ENCODE results near the gene NEAT1.
A peak's percentile ranks its signal among the peaks of the same experiment; 100 is the strongest.

The NEAT1 gene

DNA sequence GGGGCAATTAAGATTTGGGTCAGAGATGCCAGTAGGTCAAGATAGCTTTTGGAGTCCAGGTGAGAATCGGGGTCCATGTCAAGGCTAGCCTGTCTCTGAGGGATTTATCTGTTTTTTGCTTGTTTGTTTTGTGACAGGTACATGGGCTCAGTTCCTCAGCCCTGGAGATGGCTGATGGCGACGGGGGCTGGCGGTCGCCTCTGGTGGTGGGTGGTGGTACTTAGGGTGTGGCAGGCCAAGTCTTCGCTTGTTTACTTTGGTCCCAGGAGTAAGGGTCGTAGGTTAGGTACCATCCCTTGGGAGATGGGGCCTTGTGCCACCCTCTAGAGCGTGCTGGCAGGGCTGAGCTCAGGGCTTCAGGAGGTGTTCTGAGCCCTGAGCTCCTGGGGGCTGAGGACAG is 44.8 kb upstream of the NEAT1 start:
- no peak overlapping the region for H3K4me3 ChIP-seq (ENCODE audit: low read depth, low read length)
- TF ChIP-seq CTCF (IDR thresholded peaks at IDR 0.05; ENCODE audit: low read depth, low read length) (no peak), POLR2A (IDR thresholded peaks at IDR 0.05; ENCODE audit: extremely low read depth, insufficient read length) (no peak), MYC (IDR thresholded peaks at IDR 0.05; ENCODE audit: low read depth, low read length) (no peak), MAX (IDR thresholded peaks at IDR 0.05; ENCODE audit: low read depth, low read length) (no peak)
- DNase-seq (ENCODE audit: low read depth), result no peak

DNA sequence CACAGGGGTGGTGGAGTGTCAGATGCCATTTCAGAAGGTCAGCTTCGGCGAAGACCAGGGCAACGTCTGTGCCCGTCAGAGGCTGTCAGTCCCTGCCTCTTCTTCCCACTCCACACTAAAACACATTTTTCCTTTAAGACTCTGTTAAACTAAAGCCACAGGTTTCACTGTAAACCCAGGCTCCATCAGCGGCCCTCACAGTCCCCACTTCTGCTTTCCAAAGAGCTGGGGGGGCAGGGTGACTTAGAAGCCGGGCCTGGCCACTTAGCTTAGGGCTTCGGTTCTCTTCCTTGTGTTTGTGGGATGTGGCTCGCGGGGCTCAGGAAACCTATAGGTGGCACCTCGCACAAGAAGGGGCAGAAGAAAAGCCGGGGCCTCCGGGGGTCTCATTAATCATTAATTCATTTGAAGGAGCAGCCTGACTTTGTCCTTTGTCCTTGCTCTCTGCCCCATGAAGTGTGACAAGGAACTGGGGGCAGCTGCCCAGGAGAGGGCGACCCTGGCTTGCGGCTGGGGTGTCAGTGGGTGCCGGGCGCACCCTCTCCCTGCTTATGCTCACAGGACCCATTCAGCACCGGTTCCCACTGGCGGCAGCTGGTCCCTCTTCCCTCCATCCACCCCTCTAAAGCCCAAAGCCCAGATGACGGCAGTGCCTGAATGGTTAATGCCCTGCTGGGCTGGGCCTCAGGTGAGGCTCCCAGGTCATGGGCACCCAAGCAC is 44.2 kb upstream of the NEAT1 start:
- TF ChIP-seq CTCF (IDR thresholded peaks at IDR 0.05; ENCODE audit: low read depth, low read length) (peak; percentile 30), MAX (IDR thresholded peaks at IDR 0.05; ENCODE audit: low read depth, low read length) (0 out of 2 replicates have a peak, but pooled peaks have one; percentile 6), MYC (IDR thresholded peaks at IDR 0.05; ENCODE audit: low read depth, low read length) (no peak), POLR2A (IDR thresholded peaks at IDR 0.05; ENCODE audit: extremely low read depth, insufficient read length) (no peak)
- DNase-seq (ENCODE audit: low read depth), result peak; percentile 83
- H3K4me3 ChIP-seq (ENCODE audit: low read depth, low read length), result no peak overlapping the region

DNA sequence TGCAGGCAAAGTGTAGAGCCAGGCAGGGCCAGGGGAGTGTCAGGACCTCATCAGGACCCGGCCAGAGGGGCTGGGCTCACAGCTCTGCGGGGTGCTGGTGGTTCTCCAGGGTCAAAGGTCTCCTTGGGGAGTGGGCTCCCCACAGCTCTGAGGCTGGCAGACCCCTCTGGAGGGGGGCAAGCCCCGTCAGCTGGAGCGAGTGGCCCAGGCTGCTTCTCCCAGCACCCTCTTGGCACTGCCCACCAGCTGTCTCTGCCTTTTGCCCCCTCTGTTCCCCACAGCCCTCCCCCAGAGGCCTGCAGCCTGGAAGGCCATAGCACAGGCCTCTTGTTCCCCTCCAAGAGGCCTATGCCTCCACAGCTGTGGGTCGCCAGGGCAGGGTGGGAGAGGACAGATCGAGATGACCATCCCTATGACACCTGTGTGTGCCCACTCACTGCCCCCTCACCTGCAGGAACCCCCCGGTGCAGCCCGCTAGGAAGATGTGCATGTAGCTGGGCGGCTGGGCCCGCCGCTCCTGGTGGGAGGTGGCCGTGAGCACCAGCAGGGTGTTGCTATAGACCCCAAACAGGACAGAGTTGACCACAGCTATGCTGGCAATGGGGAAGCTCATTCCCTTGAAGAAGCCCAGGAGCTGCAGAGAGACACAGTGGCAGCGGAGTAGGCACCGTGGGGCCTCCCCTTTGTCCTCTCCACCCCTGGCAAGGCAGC is 43.5 kb upstream of the NEAT1 start:
- DNase-seq (ENCODE audit: low read depth), result no peak
- no peak for TF ChIP-seq MYC (IDR thresholded peaks at IDR 0.05; ENCODE audit: low read depth, low read length)
- no peak for TF ChIP-seq CTCF (IDR thresholded peaks at IDR 0.05; ENCODE audit: low read depth, low read length)
- no peak for TF ChIP-seq POLR2A (IDR thresholded peaks at IDR 0.05; ENCODE audit: extremely low read depth, insufficient read length)
- no peak for TF ChIP-seq MAX (IDR thresholded peaks at IDR 0.05; ENCODE audit: low read depth, low read length)
- no peak overlapping the region for H3K4me3 ChIP-seq (ENCODE audit: low read depth, low read length)

DNA sequence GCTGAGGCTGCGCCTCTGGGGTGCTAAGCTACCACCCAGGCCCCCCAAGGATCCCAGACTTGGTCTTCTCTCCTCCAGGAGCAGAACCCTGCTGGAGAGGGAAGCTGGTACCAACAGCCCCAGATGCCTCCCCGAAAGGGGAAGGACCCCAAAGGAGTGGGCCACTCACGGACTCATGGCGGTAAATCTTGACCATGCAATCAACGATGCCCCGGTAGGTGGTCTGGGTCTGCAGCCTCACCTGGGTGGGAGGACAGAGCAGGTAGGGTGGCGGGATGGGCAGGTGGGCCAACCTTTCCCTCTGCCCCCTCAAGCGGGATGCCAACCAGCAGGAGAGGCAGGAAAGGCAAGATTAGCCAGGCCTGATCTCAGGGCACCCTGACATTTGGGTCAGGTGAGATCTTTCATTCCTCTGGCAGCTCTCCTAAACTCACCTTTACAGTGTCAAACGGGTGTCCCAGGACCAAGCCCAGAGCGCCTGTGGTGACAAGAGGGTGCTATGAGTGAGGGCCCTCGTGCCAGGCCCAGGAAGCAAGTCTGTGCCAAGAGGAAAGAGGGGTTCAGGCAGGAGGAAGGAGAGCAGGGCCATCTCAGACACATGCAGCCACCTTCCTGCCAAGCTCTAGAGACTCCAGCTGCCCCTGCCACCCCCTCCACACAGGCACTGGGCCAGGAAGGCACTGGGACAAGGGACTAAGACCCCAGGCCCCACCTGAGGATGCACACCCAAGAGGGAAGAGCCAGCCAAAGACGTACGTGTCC is 42.7 kb upstream of the NEAT1 start:
- TF ChIP-seq MAX (IDR thresholded peaks at IDR 0.05; ENCODE audit: low read depth, low read length) (no peak), CTCF (IDR thresholded peaks at IDR 0.05; ENCODE audit: low read depth, low read length) (no peak), POLR2A (IDR thresholded peaks at IDR 0.05; ENCODE audit: extremely low read depth, insufficient read length) (no peak), MYC (IDR thresholded peaks at IDR 0.05; ENCODE audit: low read depth, low read length) (no peak)
- H3K4me3 ChIP-seq (ENCODE audit: low read depth, low read length), result no peak overlapping the region
- no peak for DNase-seq (ENCODE audit: low read depth)

GRCh38 chr11:65380460-65381119 is 42.0 kb upstream of the NEAT1 start:
- H3K4me3 ChIP-seq (ENCODE audit: low read depth, low read length), result no peak overlapping the region
- TF ChIP-seq MYC (IDR thresholded peaks at IDR 0.05; ENCODE audit: low read depth, low read length) (no peak), CTCF (IDR thresholded peaks at IDR 0.05; ENCODE audit: low read depth, low read length) (no peak), POLR2A (IDR thresholded peaks at IDR 0.05; ENCODE audit: extremely low read depth, insufficient read length) (no peak), MAX (IDR thresholded peaks at IDR 0.05; ENCODE audit: low read depth, low read length) (no peak)
- no peak for DNase-seq (ENCODE audit: low read depth)

Data from NB4 (cell line).